Rectal smooth muscle tissue (tissue), 1 donor: ENCODE measurements around the gene DR1.
"Not testable (repeated sequence)": the region's sequence is repeated elsewhere in the genome, so short reads cannot be mapped to it uniquely, and the experiment has no call there.

Experiments
- H3K27ac ChIP-seq: one replicate; pipeline ENCODE4 v1.7.0; 2013; ENCODE audit warnings: low read depth, low read length, inconsistent platforms
- H3K27me3 ChIP-seq: one replicate; pipeline ENCODE4 v1.7.0; 2013; ENCODE audit warnings: low read length; ENCODE audit not compliant: control insufficient read depth, insufficient read depth
- H3K36me3 ChIP-seq: one replicate; pipeline ENCODE4 v1.7.0; 2013; ENCODE audit warnings: low read length; ENCODE audit not compliant: control insufficient read depth, insufficient read depth
- H3K4me1 ChIP-seq: one replicate; pipeline ENCODE4 v1.7.0; 2013; ENCODE audit warnings: low read length; ENCODE audit not compliant: control insufficient read depth, insufficient read depth
- H3K4me3 ChIP-seq: one replicate; pipeline ENCODE4 v1.7.0; 2013; ENCODE audit warnings: low read length
- H3K9ac ChIP-seq: one replicate; pipeline ENCODE4 v1.7.0; 2013; ENCODE audit warnings: low read length

DR1 gene

GRCh38 chr1:93346421-93346993 lies 800 bp downstream of the DR1 start:
- Histone ChIP-seq H3K27me3 (no peaks in the 10 kb centered on the region), H3K36me3 (no peaks in the 10 kb centered on the region), H3K27ac (peak overlapping the region; percentile 93), H3K9ac (peak overlapping the region; percentile 50), H3K4me3 (peak overlapping the region; percentile 81), H3K4me1 (no peaks in the 10 kb centered on the region)

GRCh38 chr1:93347334-93347899 lies 1.7 kb downstream of the DR1 start:
- Histone ChIP-seq H3K4me1 (no peaks in the 10 kb centered on the region), H3K27ac (no peak overlapping the region), H3K36me3 (no peaks in the 10 kb centered on the region), H3K9ac (no peak overlapping the region), H3K27me3 (no peaks in the 10 kb centered on the region), H3K4me3 (peak overlapping the region; percentile 81)

GRCh38 chr1:93348104-93348728 lies 2.5 kb downstream of the DR1 start:
- Histone ChIP-seq H3K9ac (no peak overlapping the region), H3K36me3 (no peaks in the 10 kb centered on the region), H3K27ac (no peak overlapping the region), H3K27me3 (no peaks in the 10 kb centered on the region), H3K4me3 (peak overlapping the region; percentile 81), H3K4me1 (no peaks in the 10 kb centered on the region)

- Histone ChIP-seq H3K27ac (no peak overlapping the region), H3K9ac (no peak overlapping the region), H3K36me3 (no peaks in the 10 kb centered on the region), H3K4me1 (peaks cover 7% of the 10 kb centered on the region), H3K4me3 (no peak overlapping the region), H3K27me3 (no peaks in the 10 kb centered on the region)
These were observed 3.8 kb downstream of the DR1 start for GRCh38 chr1:93349231-93350135.

GRCh38 chr1:93350322-93350721 lies 4.6 kb downstream of the DR1 start:
- peaks cover 7% of the 10 kb centered on the region for H3K4me1 ChIP-seq
- no peak overlapping the region for H3K4me3 ChIP-seq
- no peaks in the 10 kb centered on the region for H3K27me3 ChIP-seq
- H3K9ac ChIP-seq = no peak overlapping the region
- H3K36me3 ChIP-seq = no peaks in the 10 kb centered on the region
- H3K27ac ChIP-seq = no peak overlapping the region

GRCh38 chr1:93350875-93351274 lies 5.2 kb downstream of the DR1 start:
- H3K27ac ChIP-seq = no peak overlapping the region
- no peak overlapping the region for H3K9ac ChIP-seq
- peaks cover 7% of the 10 kb centered on the region for H3K4me1 ChIP-seq

GRCh38 chr1:93351346-93351745 lies 5.6 kb downstream of the DR1 start:
- not testable (repeated sequence) for H3K27me3 ChIP-seq, H3K27ac ChIP-seq, H3K9ac ChIP-seq, H3K36me3 ChIP-seq, H3K4me1 ChIP-seq, H3K4me3 ChIP-seq

More at GRCh38 chr1:93350875-93351274, 5.2 kb downstream of the DR1 start:
- Histone ChIP-seq H3K4me3 (no peak overlapping the region), H3K27me3 (no peaks in the 10 kb centered on the region), H3K36me3 (no peaks in the 10 kb centered on the region)

- Histone ChIP-seq H3K27ac (no peak overlapping the region), H3K27me3 (no peaks in the 10 kb centered on the region), H3K4me1 (peaks cover 7% of the 10 kb centered on the region), H3K9ac (no peak overlapping the region), H3K36me3 (peaks cover 2% of the 10 kb centered on the region), H3K4me3 (no peak overlapping the region)
These were observed 6.7 kb downstream of the DR1 start for GRCh38 chr1:93352376-93352775.

- Histone ChIP-seq H3K36me3 (peaks cover 3% of the 10 kb centered on the region), H3K9ac (no peak overlapping the region), H3K27me3 (no peaks in the 10 kb centered on the region), H3K4me1 (peaks cover 7% of the 10 kb centered on the region), H3K4me3 (no peak overlapping the region), H3K27ac (peak overlapping the region; percentile 8)
These were observed 7.6 kb downstream of the DR1 start for GRCh38 chr1:93353286-93353685.

GRCh38 chr1:93354749-93355148 lies 9.0 kb downstream of the DR1 start:
- H3K27me3 ChIP-seq = no peaks in the 10 kb centered on the region
- H3K36me3 ChIP-seq = peaks cover 3% of the 10 kb centered on the region
- H3K9ac ChIP-seq = no peak overlapping the region
- H3K27ac ChIP-seq = no peak overlapping the region
- peaks cover 7% of the 10 kb centered on the region for H3K4me1 ChIP-seq
- H3K4me3 ChIP-seq = no peak overlapping the region

GRCh38 chr1:93357242-93357641 lies 11.5 kb downstream of the DR1 start:
- Histone ChIP-seq H3K9ac (no peak overlapping the region), H3K4me1 (peaks cover 7% of the 10 kb centered on the region), H3K36me3 (peaks cover 3% of the 10 kb centered on the region), H3K27ac (no peak overlapping the region), H3K4me3 (no peak overlapping the region), H3K27me3 (no peaks in the 10 kb centered on the region)

- H3K4me1 ChIP-seq = peaks cover 7% of the 10 kb centered on the region
- H3K27ac ChIP-seq = no peak overlapping the region
- H3K4me3 ChIP-seq = no peak overlapping the region
- no peaks in the 10 kb centered on the region for H3K27me3 ChIP-seq
- no peak overlapping the region for H3K9ac ChIP-seq
- peaks cover 3% of the 10 kb centered on the region for H3K36me3 ChIP-seq
These were observed 12.6 kb downstream of the DR1 start for GRCh38 chr1:93358293-93358692.
